Adrenal gland (tissue), 5 donors: ENCODE measurements around the gene FAM13B.

Source experiments
- POLR2A ChIP-seq, 2 donors: fragments of 450-650 bp; IDR thresholded peaks; one replicate each; pipeline ENCODE4 v1.6.1; 2017; ENCODE audit warnings: antibody characterized with exemption in 2 of 2, mild to moderate bottlenecking in 2 of 2, moderate library complexity in 1 of 2
- TF ChIP-seq, protein P1 (sequence below), 6 experiments: fragments of 450-650 bp in 4 of 6; fragments of 200-600 bp in 2 of 6; sonication (generic) in 1 of 6; IDR thresholded peaks; 1 replicate in 5 of 6; 2 replicates in 1 of 6; pipeline versions ENCODE4 v1.5.1 to v1.8.0; 2016 to 2021; ENCODE audit warnings: antibody characterized with exemption in 6 of 6, mild to moderate bottlenecking in 2 of 6, moderate library complexity in 1 of 6
- donor health status: DM: no; HTN: no; CAD: no.

DNA sequence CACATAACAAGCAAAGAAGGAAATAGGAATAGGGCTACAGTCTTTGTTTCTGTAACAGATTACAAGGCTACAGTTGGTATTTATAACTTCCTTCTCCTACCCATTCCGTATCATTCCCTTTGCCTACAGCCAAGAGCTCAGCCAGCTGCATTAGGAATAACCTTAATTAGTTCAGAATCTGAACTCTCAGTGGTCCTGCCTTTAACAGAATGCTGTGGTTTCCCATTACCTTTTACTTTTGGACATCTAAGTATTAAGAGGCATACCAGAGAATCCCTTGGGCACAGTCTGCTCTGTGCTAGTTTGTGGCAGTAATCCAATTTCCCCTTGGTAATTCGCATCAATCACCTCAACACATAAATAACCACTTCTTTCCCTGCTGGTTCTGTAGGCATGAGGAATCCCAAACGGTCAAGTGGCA is 99.4 kb downstream of the FAM13B start:
- no peak for TF ChIP-seq POLR2A (IDR thresholded peaks at IDR 0.05)
- TF ChIP-seq, protein P1, sequence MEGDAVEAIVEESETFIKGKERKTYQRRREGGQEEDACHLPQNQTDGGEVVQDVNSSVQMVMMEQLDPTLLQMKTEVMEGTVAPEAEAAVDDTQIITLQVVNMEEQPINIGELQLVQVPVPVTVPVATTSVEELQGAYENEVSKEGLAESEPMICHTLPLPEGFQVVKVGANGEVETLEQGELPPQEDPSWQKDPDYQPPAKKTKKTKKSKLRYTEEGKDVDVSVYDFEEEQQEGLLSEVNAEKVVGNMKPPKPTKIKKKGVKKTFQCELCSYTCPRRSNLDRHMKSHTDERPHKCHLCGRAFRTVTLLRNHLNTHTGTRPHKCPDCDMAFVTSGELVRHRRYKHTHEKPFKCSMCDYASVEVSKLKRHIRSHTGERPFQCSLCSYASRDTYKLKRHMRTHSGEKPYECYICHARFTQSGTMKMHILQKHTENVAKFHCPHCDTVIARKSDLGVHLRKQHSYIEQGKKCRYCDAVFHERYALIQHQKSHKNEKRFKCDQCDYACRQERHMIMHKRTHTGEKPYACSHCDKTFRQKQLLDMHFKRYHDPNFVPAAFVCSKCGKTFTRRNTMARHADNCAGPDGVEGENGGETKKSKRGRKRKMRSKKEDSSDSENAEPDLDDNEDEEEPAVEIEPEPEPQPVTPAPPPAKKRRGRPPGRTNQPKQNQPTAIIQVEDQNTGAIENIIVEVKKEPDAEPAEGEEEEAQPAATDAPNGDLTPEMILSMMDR (IDR thresholded peaks at IDR 0.05): no peak
